Measurements from ENCODE around the gene APOBEC2. TPM values are rescaled to one million over a fixed set of nuclear protein-coding genes. Genes with fewer than 3 reads are reported as not detected.

APOBEC2 gene
- total and polyA plus RNA-seq, 9 of the 15 experiments (the other 6 are each of a cell fraction or from before 2014, with no cell fraction given) = 0.25 to 1.6 TPM; not detected in 7

DNA sequence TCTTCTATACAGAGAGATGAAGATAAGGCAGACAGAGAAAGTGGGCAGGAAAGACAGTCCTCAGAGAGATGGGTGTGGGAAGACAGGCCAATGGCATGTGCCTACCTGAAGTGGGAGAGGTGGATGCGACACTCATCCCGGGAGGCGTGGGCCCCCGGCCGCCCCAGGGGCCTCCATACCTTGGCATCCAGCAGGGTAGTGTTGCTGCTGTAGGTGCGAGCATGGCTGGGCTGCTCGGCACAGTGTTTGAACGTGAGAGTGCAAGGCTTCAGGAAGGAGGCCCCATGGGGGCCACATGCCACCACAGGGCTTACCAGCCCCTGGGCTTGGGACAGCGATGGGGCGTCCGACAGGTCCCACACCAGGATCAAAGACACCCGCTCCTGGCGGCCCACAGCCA, 19.2 kb upstream of the APOBEC2 start:
- in situ Hi-C loops (cut with MboI) (loop anchor here (25.0 kb wide), 1 partner anchor 1671 kb away; no protein-coding TSS in a partner anchor), intact Hi-C loops (cut with micrococcal nuclease) (no loop called here)
- H3K9me1 ChIP-seq (ENCODE audit: control insufficient read depth, insufficient read depth, low read length) = no peaks in the 10 kb centered on the region
- no peaks in the 10 kb centered on the region for H3K79me2 ChIP-seq (ENCODE audit: control insufficient read depth, insufficient read depth, low read length)
- BruUV-seq (replicated peaks) = no TSS peak
- H3K4me2 ChIP-seq (ENCODE audit: insufficient read depth, low read length) = no peak overlapping the region
- H3K27ac ChIP-seq (ENCODE audit: extremely low read depth, low read depth, low read length) = no peak overlapping the region
- no peak overlapping the region; a peak in 1 of 4 replicates for H3K9ac ChIP-seq (ENCODE audit: insufficient read depth in 1 of 2, low read depth in 2 of 2, low read length in 2 of 2)
- ATAC-seq (no peak), DNase-seq (ENCODE audit: extremely low read depth in 1 of 4, low spot score in 3 of 4) (no peak), FAIRE-seq (no peak)
- H3K9me3 ChIP-seq (replicated peaks; ENCODE audit: control insufficient read depth, insufficient read depth, low read depth, low read length) = no peaks in the 10 kb centered on the region
- no peaks in the 10 kb centered on the region for H3K36me3 ChIP-seq (ENCODE audit: control insufficient read depth, insufficient read depth, low read length)
- WGBS (ENCODE audit: insufficient coverage, low coverage, missing lambda C conversion rate) = 15% methylated on average over 13 of the region's 13 CpGs
- CTCF ChIA-PET (ENCODE audit: low intra/inter-chr PET ratio) = no interaction called here
- H3K27me3 ChIP-seq (ENCODE audit: control insufficient read depth in 2 of 2, insufficient read depth in 2 of 2, low read length in 2 of 2) = peaks cover 3 to 23% of the 10 kb centered on the region in 2 experiments; a peak in 3 of 5 replicates
- H2AFZ ChIP-seq (ENCODE audit: low read depth, low read length) = no peak overlapping the region
- H3K4me1 ChIP-seq (replicated peaks in 1 of 2; ENCODE audit: control insufficient read depth in 2 of 2, insufficient read depth in 2 of 2, low read length in 2 of 2) = 0 out of 5 replicates have a peak, but pooled peaks cover 0 to 4% of the 10 kb centered on the region in 2 experiments
- TF ChIP-seq POLR2G (IDR thresholded peaks at IDR 0.05; ENCODE audit: low read depth, low read length) (peak; percentile 40; the same call in 1 of the 2 replicates), MTF1 (CRISPR knock-in tag; IDR thresholded peaks at IDR 0.05; ENCODE audit: borderline replicate concordance) (no peak)
- H4K20me1 ChIP-seq (replicated peaks; ENCODE audit: control insufficient read depth, insufficient read depth, low read length) = no peaks in the 10 kb centered on the region
- H3K4me3 ChIP-seq = no peak overlapping the region
- POLR2A ChIA-PET = interaction anchor here (0.7 to 1.0 kb wide), 2 partner anchors 9 to 439 kb away, joined by 3 to 5 read pairs; partner anchors contain the start of gene TSPO2

DNA sequence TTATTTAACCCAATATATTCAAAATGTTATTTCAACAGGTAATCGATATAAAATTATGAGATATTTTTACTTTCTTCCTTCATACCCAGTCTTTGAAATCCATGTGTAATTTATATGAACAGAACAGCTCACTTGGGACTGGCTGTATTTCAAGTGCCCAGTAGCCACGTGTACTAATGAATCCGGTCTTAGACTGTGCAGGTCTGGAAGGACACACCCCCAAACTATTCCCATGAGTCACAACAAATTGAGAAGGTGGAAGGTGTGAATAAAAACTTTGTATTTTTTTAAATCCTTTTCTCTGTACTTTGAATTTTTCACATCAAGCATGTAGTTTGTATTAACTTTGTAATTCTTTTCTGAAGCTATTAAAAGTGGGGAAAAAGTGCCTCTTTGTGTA, 16.8 kb upstream of the APOBEC2 start:
- Histone ChIP-seq H3K4me2 (ENCODE audit: insufficient read depth, low read length) (no peak overlapping the region), H3K27me3 (ENCODE audit: control insufficient read depth in 2 of 2, insufficient read depth in 2 of 2, low read length in 2 of 2) (peaks cover 0 to 13% of the 10 kb centered on the region in 2 experiments; a peak in 2 of 5 replicates), H3K9ac (ENCODE audit: insufficient read depth in 1 of 2, low read depth in 2 of 2, low read length in 2 of 2) (no peak overlapping the region), H3K36me3 (ENCODE audit: control insufficient read depth, insufficient read depth, low read length) (no peaks in the 10 kb centered on the region), H3K9me3 (replicated peaks; ENCODE audit: control insufficient read depth, insufficient read depth, low read depth, low read length) (no peaks in the 10 kb centered on the region), H3K27ac (ENCODE audit: extremely low read depth, low read depth, low read length) (no peak overlapping the region), H2AFZ (ENCODE audit: low read depth, low read length) (no peak overlapping the region), H3K79me2 (ENCODE audit: control insufficient read depth, insufficient read depth, low read length) (no peaks in the 10 kb centered on the region), H3K4me1 (replicated peaks in 1 of 2; ENCODE audit: control insufficient read depth in 2 of 2, insufficient read depth in 2 of 2, low read length in 2 of 2) (peaks cover 4 to 9% of the 10 kb centered on the region in 2 experiments; a peak in 3 of 5 replicates), H3K9me1 (ENCODE audit: control insufficient read depth, insufficient read depth, low read length) (peaks cover 3% of the 10 kb centered on the region), H4K20me1 (replicated peaks; ENCODE audit: control insufficient read depth, insufficient read depth, low read length) (peaks cover 7% of the 10 kb centered on the region; the same call in 1 of the 2 replicates), H3K4me3 (no peak overlapping the region)
- ChIA-PET POLR2A (interaction anchor here (0.7 to 1.4 kb wide), 2 partner anchors 39 to 299 kb away, joined by 3 read pairs; no protein-coding TSS in a partner anchor), CTCF (ENCODE audit: low intra/inter-chr PET ratio) (interaction anchor here (0.6 kb wide), 1 partner anchor 36 kb away, joined by 3 read pairs; no protein-coding TSS in a partner anchor)
- DNase-seq (ENCODE audit: extremely low read depth in 1 of 4, low spot score in 3 of 4) = peak in 2 of 4 experiments; percentile 56 to 62
- BruUV-seq (replicated peaks) = no TSS peak
- in situ Hi-C loops (cut with MboI) (loop anchor here (25.0 kb wide), 1 partner anchor 1674 kb away; no protein-coding TSS in a partner anchor), intact Hi-C loops (cut with micrococcal nuclease) (no loop called here)
- WGBS (ENCODE audit: insufficient coverage, low coverage, missing lambda C conversion rate) = 7% methylated on average over 3 of the region's 3 CpGs
- FAIRE-seq = no peak
- no peak for ATAC-seq
- TF ChIP-seq, protein P1, sequence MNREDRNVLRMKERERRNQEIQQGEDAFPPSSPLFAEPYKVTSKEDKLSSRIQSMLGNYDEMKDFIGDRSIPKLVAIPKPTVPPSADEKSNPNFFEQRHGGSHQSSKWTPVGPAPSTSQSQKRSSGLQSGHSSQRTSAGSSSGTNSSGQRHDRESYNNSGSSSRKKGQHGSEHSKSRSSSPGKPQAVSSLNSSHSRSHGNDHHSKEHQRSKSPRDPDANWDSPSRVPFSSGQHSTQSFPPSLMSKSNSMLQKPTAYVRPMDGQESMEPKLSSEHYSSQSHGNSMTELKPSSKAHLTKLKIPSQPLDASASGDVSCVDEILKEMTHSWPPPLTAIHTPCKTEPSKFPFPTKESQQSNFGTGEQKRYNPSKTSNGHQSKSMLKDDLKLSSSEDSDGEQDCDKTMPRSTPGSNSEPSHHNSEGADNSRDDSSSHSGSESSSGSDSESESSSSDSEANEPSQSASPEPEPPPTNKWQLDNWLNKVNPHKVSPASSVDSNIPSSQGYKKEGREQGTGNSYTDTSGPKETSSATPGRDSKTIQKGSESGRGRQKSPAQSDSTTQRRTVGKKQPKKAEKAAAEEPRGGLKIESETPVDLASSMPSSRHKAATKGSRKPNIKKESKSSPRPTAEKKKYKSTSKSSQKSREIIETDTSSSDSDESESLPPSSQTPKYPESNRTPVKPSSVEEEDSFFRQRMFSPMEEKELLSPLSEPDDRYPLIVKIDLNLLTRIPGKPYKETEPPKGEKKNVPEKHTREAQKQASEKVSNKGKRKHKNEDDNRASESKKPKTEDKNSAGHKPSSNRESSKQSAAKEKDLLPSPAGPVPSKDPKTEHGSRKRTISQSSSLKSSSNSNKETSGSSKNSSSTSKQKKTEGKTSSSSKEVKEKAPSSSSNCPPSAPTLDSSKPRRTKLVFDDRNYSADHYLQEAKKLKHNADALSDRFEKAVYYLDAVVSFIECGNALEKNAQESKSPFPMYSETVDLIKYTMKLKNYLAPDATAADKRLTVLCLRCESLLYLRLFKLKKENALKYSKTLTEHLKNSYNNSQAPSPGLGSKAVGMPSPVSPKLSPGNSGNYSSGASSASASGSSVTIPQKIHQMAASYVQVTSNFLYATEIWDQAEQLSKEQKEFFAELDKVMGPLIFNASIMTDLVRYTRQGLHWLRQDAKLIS (CRISPR knock-in tag; IDR thresholded peaks at IDR 0.05) = no peak
- no peak for TF ChIP-seq HDAC3 (IDR thresholded peaks at IDR 0.05; ENCODE audit: borderline replicate concordance, partially characterized antibody)
- no peak for TF ChIP-seq ZNF589 (CRISPR knock-in tag; IDR thresholded peaks at IDR 0.05; ENCODE audit: low read depth)
- TF ChIP-seq ZC3H11A (IDR thresholded peaks at IDR 0.05; ENCODE audit: low read depth, low read length) = no peak
- TF ChIP-seq, protein P2, sequence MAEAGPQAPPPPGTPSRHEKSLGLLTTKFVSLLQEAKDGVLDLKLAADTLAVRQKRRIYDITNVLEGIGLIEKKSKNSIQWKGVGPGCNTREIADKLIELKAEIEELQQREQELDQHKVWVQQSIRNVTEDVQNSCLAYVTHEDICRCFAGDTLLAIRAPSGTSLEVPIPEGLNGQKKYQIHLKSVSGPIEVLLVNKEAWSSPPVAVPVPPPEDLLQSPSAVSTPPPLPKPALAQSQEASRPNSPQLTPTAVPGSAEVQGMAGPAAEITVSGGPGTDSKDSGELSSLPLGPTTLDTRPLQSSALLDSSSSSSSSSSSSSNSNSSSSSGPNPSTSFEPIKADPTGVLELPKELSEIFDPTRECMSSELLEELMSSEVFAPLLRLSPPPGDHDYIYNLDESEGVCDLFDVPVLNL (CRISPR knock-in tag; IDR thresholded peaks at IDR 0.05; ENCODE audit: low read depth) = no peak
- TF ChIP-seq SMAD2 (IDR thresholded peaks at IDR 0.05; ENCODE audit: low read depth, low read length) = no peak

All from K562 (cell line).